GM12891 (cell line): ENCODE measurements around the gene TXNL4A. TPM values are rescaled to one million over a fixed set of nuclear protein-coding genes. Genes with fewer than 3 reads are reported as not detected.
A peak's percentile ranks its signal among the peaks of the same experiment; 100 is the strongest.
"Not testable (repeated sequence)": the region's sequence is repeated elsewhere in the genome, so short reads cannot be mapped to it uniquely, and the experiment has no call there.

Experiments used
- DNase-seq: peaks from one replicate; pipeline ENCODE4 v3.0.0; 2011; ENCODE audit warnings: low spot score; ENCODE audit not compliant: insufficient read length
- FAIRE-seq: peaks from 2 replicates; lab custom pipeline; 2011; peaks lifted over from hg19 to GRCh38; lab: Jason Lieb, UNC
- PAX5 ChIP-seq: IDR thresholded peaks from 2 replicates; pipeline ENCODE4 v1.6.1; 2011; ENCODE audit warnings: low read length, moderate library complexity, mild to moderate bottlenecking; ENCODE audit not compliant: insufficient read depth, severe bottlenecking
- POLR2A ChIP-seq: IDR thresholded peaks from 2 replicates; pipeline ENCODE4 v1.6.1; 2011; ENCODE audit warnings: low read depth, low read length, control low read depth
- POLR2AphosphoS5 ChIP-seq: IDR thresholded peaks from 2 replicates; pipeline ENCODE4 v1.6.1; 2011; ENCODE audit warnings: low read depth, low read length, control low read depth
- POU2F2 ChIP-seq: IDR thresholded peaks from 2 replicates; pipeline ENCODE4 v1.6.1; 2011; ENCODE audit warnings: low read depth, mild to moderate bottlenecking, control low read depth, low read length, moderate library complexity
- SPI1 ChIP-seq: IDR thresholded peaks from 2 replicates; pipeline ENCODE4 v1.6.1; 2011; ENCODE audit warnings: low read depth, low read length, control low read depth
- TAF1 ChIP-seq: IDR thresholded peaks from 2 replicates; pipeline ENCODE4 v1.6.1; 2011; ENCODE audit warnings: low read depth, low read length, control low read depth
- polyA plus RNA-seq: library from polyadenylated mRNA; unstranded; fragments of >200 nt; gene quantifications from one replicate; pipeline ENCODE4 v1.2.1, GENCODE V29; 2012; ENCODE audit warnings: low read depth, missing spikeins, inconsistent platforms; ENCODE audit not compliant: missing spikeins

TXNL4A gene, protein sequence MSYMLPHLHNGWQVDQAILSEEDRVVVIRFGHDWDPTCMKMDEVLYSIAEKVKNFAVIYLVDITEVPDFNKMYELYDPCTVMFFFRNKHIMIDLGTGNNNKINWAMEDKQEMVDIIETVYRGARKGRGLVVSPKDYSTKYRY
- polyA plus RNA-seq = 118 TPM

DNA sequence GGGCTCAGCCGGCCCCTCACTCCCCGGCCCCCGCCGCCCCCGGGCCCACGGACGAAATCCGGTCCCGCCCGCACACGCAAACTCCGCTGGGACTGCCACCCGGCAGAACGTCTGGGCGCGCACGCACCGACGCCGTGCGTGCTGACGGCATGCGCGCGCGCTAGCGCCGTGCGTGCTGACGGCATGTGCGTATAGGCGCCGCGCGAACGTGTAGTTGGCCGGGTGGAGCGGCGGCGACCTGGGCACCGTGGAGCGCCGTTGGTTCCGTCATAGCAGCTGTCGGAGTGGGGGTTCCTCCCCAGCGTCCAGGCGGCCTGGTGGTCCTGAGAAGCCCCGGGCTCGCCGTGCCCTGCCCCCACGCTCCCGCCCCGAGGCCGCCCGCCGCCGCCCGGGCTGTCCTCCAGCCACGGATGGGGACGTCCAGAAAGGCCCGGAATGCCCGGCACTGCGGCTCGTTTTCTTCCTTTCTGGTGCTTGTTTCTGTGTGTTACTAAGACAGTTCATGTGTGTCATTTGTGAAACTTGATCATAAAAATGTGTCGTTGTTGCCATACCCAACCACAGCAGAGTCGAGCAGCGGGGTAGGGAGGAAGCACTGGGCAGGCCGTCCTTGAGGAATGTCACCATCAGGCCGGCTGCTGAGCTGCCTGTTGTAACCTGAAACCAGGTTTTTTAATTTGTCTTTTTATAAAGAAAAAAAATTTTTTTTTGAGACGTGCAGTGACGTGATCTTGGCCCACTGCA is at the start of gene TXNL4A:
Gene TXNL4A (minus strand): TSS at position 113 of the 744 bp plus-strand sequence. CDS start 171 bp downstream, outside the sequence.
- FAIRE-seq = peak; percentile 100
- TF ChIP-seq POLR2AphosphoS5 (peak; percentile 92), TAF1 (peak; percentile 16; the same call in 1 of the 2 replicates), POLR2A (peak; percentile 91), SPI1 (no peak), POU2F2 (no peak; the same call in 1 of the 2 replicates)
- DNase-seq = peak; percentile 86

DNA sequence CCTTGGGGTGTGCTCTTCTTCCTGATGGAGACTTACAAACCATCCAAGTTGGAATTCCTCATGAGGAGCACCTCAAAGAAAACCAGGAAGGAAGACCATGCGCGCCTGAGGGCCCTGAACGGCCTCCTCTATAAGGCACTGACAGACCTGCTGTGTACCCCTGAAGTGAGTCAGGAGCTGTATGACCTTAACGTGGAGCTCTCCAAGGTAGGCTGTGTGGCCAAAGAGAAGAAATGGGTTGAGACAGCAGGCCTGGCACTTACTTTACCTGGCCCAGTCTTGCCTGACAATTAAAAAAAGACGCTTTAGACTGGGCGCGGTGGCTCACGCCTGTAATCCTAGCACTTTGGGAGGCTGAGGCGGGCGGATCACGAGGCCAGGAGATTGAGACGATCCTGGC is 48.9 kb upstream of the TXNL4A start:
- no peak for TF ChIP-seq POLR2A
- no peak for TF ChIP-seq TAF1
- no peak for TF ChIP-seq PAX5
- TF ChIP-seq SPI1 = no peak
- no peak for TF ChIP-seq POLR2AphosphoS5
- TF ChIP-seq POU2F2 = no peak
- DNase-seq (no peak), FAIRE-seq (no peak)

DNA sequence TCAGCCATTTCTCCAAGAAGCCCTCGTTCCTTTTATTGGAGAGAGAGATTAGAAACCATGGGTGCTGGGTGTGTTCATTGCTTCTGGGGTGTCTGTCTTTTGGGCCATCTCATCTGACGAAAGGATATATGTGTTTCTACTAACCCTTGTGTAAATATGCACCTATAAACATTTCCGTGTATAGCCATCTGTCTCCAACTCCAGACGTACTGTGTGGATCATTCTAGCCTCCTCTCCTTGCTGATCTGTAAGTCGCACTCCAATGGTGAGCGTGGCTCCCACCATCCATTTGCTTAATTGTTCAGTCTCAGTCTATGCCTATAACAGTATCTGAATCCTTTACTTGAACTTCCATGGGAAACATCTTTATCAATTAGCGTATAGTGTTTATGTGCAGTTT is 47.6 kb upstream of the TXNL4A start:
- TF ChIP-seq POLR2AphosphoS5 = no peak
- no peak for TF ChIP-seq POU2F2
- TF ChIP-seq POLR2A = no peak
- TF ChIP-seq TAF1 = no peak
- no peak for TF ChIP-seq SPI1
- no peak for TF ChIP-seq PAX5
- FAIRE-seq = peak; percentile 50
- DNase-seq = no peak

GRCh38 chr18:80034852-80035406 is 46.6 kb upstream of the TXNL4A start:
- peak; percentile 79 for FAIRE-seq
- no peak for TF ChIP-seq TAF1
- no peak for TF ChIP-seq PAX5
- no peak for TF ChIP-seq POLR2AphosphoS5
- TF ChIP-seq POU2F2 = no peak
- no peak for TF ChIP-seq POLR2A
- TF ChIP-seq SPI1 = no peak
- DNase-seq = no peak

DNA sequence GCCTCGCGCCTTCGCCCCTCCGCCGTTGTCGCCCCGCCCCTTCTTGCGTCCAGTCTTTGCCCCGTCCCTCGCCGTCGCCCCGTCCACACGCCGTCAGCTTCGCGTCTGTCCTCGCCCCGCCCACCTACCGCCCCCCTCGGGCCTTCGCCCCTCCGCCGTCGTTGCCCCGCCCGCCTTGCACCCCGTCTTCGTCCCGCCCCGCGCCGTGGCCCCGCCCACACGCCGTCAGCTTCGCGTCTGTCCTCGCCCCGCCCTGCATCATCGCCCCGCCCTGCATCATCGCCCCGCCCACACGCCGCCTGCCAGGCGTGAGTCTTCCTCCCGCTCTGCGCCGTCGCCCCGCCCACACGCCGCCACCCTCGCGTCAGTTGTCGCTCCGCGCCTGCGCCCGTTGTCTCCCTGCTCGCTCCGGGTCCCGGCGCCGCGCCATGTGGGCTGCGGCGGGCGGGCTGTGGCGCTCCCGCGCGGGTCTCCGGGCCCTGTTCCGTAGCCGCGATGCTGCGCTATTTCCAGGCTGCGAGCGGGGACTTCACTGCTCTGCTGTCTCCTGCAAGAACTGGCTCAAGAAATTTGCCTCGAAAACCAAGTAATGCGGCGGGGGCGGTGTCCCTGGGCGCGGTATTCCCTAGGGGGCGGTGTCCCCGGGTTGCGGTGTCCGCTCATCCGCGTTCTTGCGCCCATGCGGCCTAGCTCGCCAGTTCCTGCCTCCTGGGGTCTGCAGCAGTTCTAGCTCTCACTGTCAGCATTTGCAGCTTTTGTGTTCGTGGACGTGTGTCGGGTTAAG is 45.9 kb upstream of the TXNL4A start, which contains the start of gene RBFA:
Gene RBFA (plus strand): TSS at position 367 of the 784 bp plus-strand sequence. CDS start 62 bp downstream, at position 429.
- FAIRE-seq (no peak), DNase-seq (peak; percentile 94)
- peak; percentile 71 for TF ChIP-seq POLR2A
- peak; percentile 60; the same call in 1 of the 2 replicates for TF ChIP-seq POLR2AphosphoS5
- TF ChIP-seq TAF1 = no peak; the same call in 1 of the 2 replicates

DNA sequence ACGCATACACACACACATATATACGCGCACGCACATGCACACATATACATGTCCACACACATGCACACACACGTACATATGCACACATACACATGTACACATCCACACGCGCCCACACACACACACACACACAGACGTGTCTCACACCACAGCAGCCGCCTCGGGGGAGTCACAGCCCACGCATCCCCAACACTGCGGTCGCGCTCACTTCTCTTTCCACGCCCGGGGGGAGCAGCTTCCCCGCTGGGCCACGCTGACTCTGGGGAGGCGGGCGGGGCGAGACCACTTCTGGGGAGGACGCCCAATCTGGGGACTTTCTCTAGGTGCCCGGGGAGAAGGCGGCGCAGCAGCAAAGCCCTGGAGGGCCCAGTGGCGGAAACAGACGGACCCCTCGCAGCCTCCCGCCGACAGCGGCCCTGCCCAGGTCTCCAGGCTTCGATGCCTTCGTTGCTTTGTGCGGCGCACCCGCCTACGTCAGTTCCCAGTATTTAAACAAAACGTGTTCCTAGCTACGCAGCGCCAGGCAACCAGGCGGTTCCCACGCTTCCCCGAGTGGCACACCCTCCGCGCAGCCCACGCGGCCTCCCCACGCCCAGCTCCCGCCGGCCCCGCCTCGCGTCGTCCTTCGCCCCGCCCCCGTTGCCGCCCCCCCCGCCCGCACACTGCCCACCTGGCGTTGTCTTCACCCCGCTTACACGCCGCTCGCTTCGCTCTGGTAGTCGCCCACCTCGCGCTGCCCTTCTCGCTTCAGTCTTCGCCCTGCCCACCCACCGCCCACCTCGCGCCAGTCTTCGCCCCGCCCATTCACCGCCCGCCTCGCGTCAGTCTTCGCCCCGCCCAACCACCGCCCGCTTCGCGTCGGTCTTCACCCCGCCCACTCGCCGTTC is 45.1 kb upstream of the TXNL4A start:
- FAIRE-seq = peak; percentile 100

GRCh38 chr18:80029690-80030089 is 41.3 kb upstream of the TXNL4A start:
- FAIRE-seq (no peak), DNase-seq (no peak)
- no peak for TF ChIP-seq POLR2A
- TF ChIP-seq TAF1 = no peak
- TF ChIP-seq SPI1 = no peak
- no peak for TF ChIP-seq POU2F2

More for the DNA sequence above, 45.1 kb upstream of the TXNL4A start:
- TF ChIP-seq POLR2A (no peak; the same call in 1 of the 2 replicates), PAX5 (peak; percentile 55), POLR2AphosphoS5 (no peak)
- no peak for DNase-seq

GRCh38 chr18:80027719-80028118 is 39.4 kb upstream of the TXNL4A start:
- not testable (repeated sequence) for DNase-seq
- peak; percentile 61 for FAIRE-seq
